GM12878 (cell line): ENCODE data around the gene IGF1R. TPM values are rescaled to one million over a fixed set of nuclear protein-coding genes. Genes with fewer than 3 reads are reported as not detected.

ENCODE experiments used
- ATAC-seq: fragments of 200-7000 bp; cut with Tn5 transposase; 3 replicates; pipeline ENCODE4 v1.9.1; 2020; ENCODE audit warnings: mild to moderate bottlenecking, moderate library complexity
- BruUV-seq: library from RNA; stranded (reverse); fragments of 400-500 nt; replicated peaks from 2 replicates; lab custom pipeline; 2021; lab: Mats Ljungman, UMichigan
- CTCF ChIA-PET: fragments of 300-600 bp; sonication (Branson Sonifier 250); formaldehyde crosslinking; extraction: SDS; loops from one replicate; lab custom pipeline; 2021; ENCODE audit warnings: inconsistent platforms; lab: Yijun Ruan, JAX
- POLR2A ChIA-PET: fragments of 350-600 bp; formaldehyde crosslinking; extraction: SDS; loops from one replicate; lab custom pipeline; 2021; ENCODE audit warnings: inconsistent platforms; lab: Charles Lee
- RAD21 ChIA-PET: fragments of 300-600 bp; sonication (Branson Sonifier 250); formaldehyde crosslinking; loops from one replicate; lab custom pipeline; 2023; ENCODE audit warnings: antibody characterized with exemption; ENCODE audit not compliant: unreplicated experiment; lab: Charles Lee
- SMC1A ChIA-PET: fragments of 300-600 bp; sonication (Branson Sonifier 250); formaldehyde crosslinking; loops from one replicate; lab custom pipeline; 2023; ENCODE audit not compliant: unreplicated experiment, uncharacterized antibody; lab: Charles Lee
- DNase-seq: peaks from one replicate; pipeline ENCODE4 v3.0.0-alpha.2; 2011; ENCODE audit warnings: low read depth, low spot score
- FAIRE-seq: peaks from 3 replicates; lab custom pipeline; 2011; peaks lifted over from hg19 to GRCh38; lab: Jason Lieb, UNC
- H2AFZ ChIP-seq: 2 replicates; pipeline ENCODE4 v1.6.0; 2011; ENCODE audit warnings: low read depth, low read length, control low read depth; ENCODE audit not compliant: control insufficient read depth
- H3K27ac ChIP-seq: 2 replicates; pipeline ENCODE4 v1.5.1; 2011; ENCODE audit warnings: control low read depth; ENCODE audit not compliant: control insufficient read depth, insufficient read depth
- H3K27me3 ChIP-seq, 2 experiments: replicated peaks in 1 of 2; 2 replicates each; pipeline versions ENCODE4 v1.6.0 to v1.6.1; 2011; ENCODE audit warnings: low read length in 1 of 2; ENCODE audit not compliant: control insufficient read depth in 2 of 2, insufficient read depth in 2 of 2
- H3K36me3 ChIP-seq, 2 experiments: 2 replicates each; pipeline ENCODE4 v1.5.1; 2011; ENCODE audit warnings: low read length in 1 of 2; ENCODE audit not compliant: control insufficient read depth in 2 of 2, insufficient read depth in 2 of 2
- H3K4me1 ChIP-seq: 2 replicates; pipeline ENCODE4 v1.6.1; 2011; ENCODE audit warnings: mild to moderate bottlenecking, low read length, moderate library complexity, mixed read lengths; ENCODE audit not compliant: control insufficient read depth, insufficient read depth
- H3K4me2 ChIP-seq: 2 replicates; pipeline ENCODE4 v1.6.0; 2011; ENCODE audit warnings: control low read depth; ENCODE audit not compliant: control insufficient read depth, insufficient read depth
- H3K4me3 ChIP-seq: fragments of 200-600 bp; sonication (generic); 2 replicates; pipeline ENCODE4 v1.5.1; 2016
- H3K79me2 ChIP-seq: 2 replicates; pipeline ENCODE4 v1.6.0; 2011; ENCODE audit warnings: low read length; ENCODE audit not compliant: control insufficient read depth, insufficient read depth
- H3K9ac ChIP-seq: 2 replicates; pipeline ENCODE4 v1.8.0; 2011; ENCODE audit warnings: low read length, control low read depth, mixed read lengths; ENCODE audit not compliant: control insufficient read depth, insufficient read depth
- H3K9me3 ChIP-seq: replicated peaks from 3 replicates; pipeline ENCODE4 v1.5.1; 2011; ENCODE audit warnings: mild to moderate bottlenecking, low read length; ENCODE audit not compliant: control insufficient read depth, insufficient read depth
- H4K20me1 ChIP-seq: 2 replicates; pipeline ENCODE4 v1.6.0; 2011; ENCODE audit not compliant: control insufficient read depth, insufficient read depth
- BCL11A ChIP-seq: IDR thresholded peaks from 2 replicates; pipeline ENCODE4 v1.6.1; 2011; ENCODE audit warnings: low read depth, low read length
- NR2C1 ChIP-seq: fragments of 450-650 bp; IDR thresholded peaks from 2 replicates; pipeline ENCODE4 v1.6.1; 2017; ENCODE audit warnings: antibody characterized with exemption, mild to moderate bottlenecking, moderate library complexity
- PAX5 ChIP-seq: IDR thresholded peaks from 2 replicates; pipeline ENCODE4 v1.6.1; 2011; ENCODE audit warnings: low read depth, low read length, borderline replicate concordance
- RFX5 ChIP-seq: IDR thresholded peaks from 2 replicates; pipeline ENCODE4 v1.6.1; 2011; ENCODE audit warnings: low read depth, low read length, improper control_type of control experiment
- WGBS: methylation state at CpG from one replicate; pipeline ENCODE4 v1.1.6; 2016; ENCODE audit warnings: low lambda C conversion rate; ENCODE audit not compliant: insufficient replicate concordance, insufficient coverage; ENCODE audit errors: missing lambda C conversion rate; 5-methylcytosine and 5-hydroxymethylcytosine counted together
- in situ Hi-C: fragments of 300-500 bp; cut with MboI; formaldehyde crosslinking; loops from 9 replicates; pipeline ENCODE4 v1.14.3; 2018; ENCODE audit warnings: mixed read lengths
- intact Hi-C: fragments of 100-400 bp; cut with micrococcal nuclease; formaldehyde crosslinking; loops from one replicate; pipeline ENCODE4 v1.14.2; 2022; ENCODE audit not compliant: unreplicated experiment
- polyA plus RNA-seq, 11 experiments: library from polyadenylated mRNA; depleted of rRNA in 4 of 11; unstranded in 6 of 11; stranded (reverse) in 5 of 11; fragments of >200 nt; fragmentation: Nextera tagmentation in 4 of 11; fragmentation: Illumina TruSeq in 1 of 11; extraction: Ambion mirVana in 4 of 11; extraction: Trizol in 1 of 11; gene quantifications; 1 replicate in 1 of 11; 2 replicates in 10 of 11; pipeline versions ENCODE4 v1.2.1 to v1.2.3, GENCODE V29; 2011 to 2016; ENCODE audit warnings: inconsistent platforms in 2 of 11, missing spikeins in 2 of 11, low read depth in 1 of 11
- total RNA-seq, 4 experiments: library from RNA; depleted of rRNA in 3 of 4; stranded (reverse); fragments of >200 nt in 3 of 4; fragmentation: Illumina TruSeq in 1 of 4; extraction: Trizol in 1 of 4; gene quantifications; 2 replicates each; pipeline versions ENCODE4 v1.2.1 to v1.2.3, GENCODE V29; 2013 to 2021

The IGF1R gene
- total and polyA plus RNA-seq, 10 of the 15 experiments (the other 5 are each of a cell fraction or from before 2014, with no cell fraction given): 0.03 to 2.7 (median 0.66) TPM

DNA sequence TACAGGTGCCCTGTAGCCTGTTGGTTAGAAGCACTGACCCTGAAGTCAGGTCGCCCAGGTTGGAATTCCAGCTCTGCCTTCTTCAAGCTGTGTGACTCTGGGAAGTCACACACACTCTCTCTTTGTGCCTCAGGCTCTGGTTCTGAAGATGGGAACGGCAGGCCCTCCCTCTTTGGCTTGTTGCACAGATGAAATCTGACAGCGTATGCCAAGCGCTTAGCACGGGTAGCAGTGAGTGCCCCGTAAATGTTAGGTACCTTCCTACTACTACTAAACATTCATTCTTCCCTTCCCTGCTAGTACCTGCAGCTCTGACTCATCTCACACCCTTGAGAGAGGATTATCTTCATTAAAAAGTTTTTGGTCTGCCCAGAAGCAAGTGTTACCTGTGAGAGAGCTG is 220.2 kb downstream of the IGF1R start:
- TF ChIP-seq BCL11A (no peak), PAX5 (no peak), NR2C1 (no peak)
- TF ChIP-seq, all 136 proteins: peak for 0
- 52% methylated on average over 6 of the region's 6 CpGs for WGBS
- H3K4me1 ChIP-seq: no peaks in the 10 kb centered on the region
- ATAC-seq (no peak), DNase-seq (no peak), FAIRE-seq (no peak)
- no peaks in the 10 kb centered on the region for H4K20me1 ChIP-seq
- ChIA-PET CTCF (no interaction called here), RAD21 (no interaction called here), POLR2A (no interaction called here), SMC1A (interaction anchor here (0.6 to 1.3 kb wide), 3 partner anchors 19 to 252 kb away, joined by 3 read pairs; no protein-coding TSS in a partner anchor)
- H3K27ac ChIP-seq: no peak overlapping the region
- H3K79me2 ChIP-seq: no peaks in the 10 kb centered on the region
- no peak overlapping the region for H3K9ac ChIP-seq
- no peak overlapping the region for H3K4me2 ChIP-seq
- in situ Hi-C loops: no loop called here
- no TSS peak for BruUV-seq
- no peak overlapping the region for H3K4me3 ChIP-seq
- intact Hi-C loops: no loop called here
- no peaks in the 10 kb centered on the region for H3K36me3 ChIP-seq
- H3K9me3 ChIP-seq: no peaks in the 10 kb centered on the region
- H2AFZ ChIP-seq: no peak overlapping the region
- H3K27me3 ChIP-seq: no peaks in the 10 kb centered on the region

DNA sequence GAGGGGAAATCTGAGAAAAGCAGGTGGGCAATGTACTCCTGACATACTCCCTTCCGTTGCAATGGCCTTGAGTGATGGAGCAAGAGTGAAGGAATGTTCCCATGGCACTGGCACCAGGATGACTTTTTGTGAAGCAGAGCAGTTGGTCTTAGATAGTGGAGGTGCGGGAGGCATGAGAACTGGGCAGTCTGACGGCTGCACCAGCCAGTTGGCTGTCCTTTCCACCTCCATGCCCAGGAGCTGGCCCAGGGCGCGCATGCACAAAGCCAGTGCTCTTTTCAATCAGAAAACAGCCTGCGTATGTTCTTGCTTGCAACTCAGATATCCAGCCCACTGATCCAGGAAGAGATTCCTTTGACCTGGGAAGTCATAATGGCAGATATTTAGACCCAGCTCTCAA is 222.4 kb downstream of the IGF1R start:
- FAIRE-seq (no peak), DNase-seq (no peak), ATAC-seq (no peak)
- Histone ChIP-seq H3K4me2 (no peak overlapping the region), H2AFZ (no peak overlapping the region), H3K27ac (no peak overlapping the region), H4K20me1 (no peaks in the 10 kb centered on the region), H3K4me3 (no peak overlapping the region), H3K9me3 (no peaks in the 10 kb centered on the region), H3K4me1 (peaks cover 5% of the 10 kb centered on the region; the same call in 1 of the 2 replicates), H3K79me2 (no peaks in the 10 kb centered on the region), H3K9ac (no peak overlapping the region), H3K36me3 (no peaks in the 10 kb centered on the region), H3K27me3 (no peaks in the 10 kb centered on the region)
- 75% methylated on average over 6 of the region's 6 CpGs for WGBS
- TF ChIP-seq RFX5: no peak
- BruUV-seq: no TSS peak
- RAD21 ChIA-PET: no interaction called here
- POLR2A ChIA-PET: no interaction called here
- in situ Hi-C loops: no loop called here
- intact Hi-C loops: no loop called here
- CTCF ChIA-PET: interaction anchor here (1.0 to 5.4 kb wide), 3 partner anchors 8 to 14 kb away, joined by 3 to 26 read pairs (median 6); no protein-coding TSS in a partner anchor
- SMC1A ChIA-PET: interaction anchor here (2.2 kb wide), 1 partner anchor 11 kb away, joined by 6 read pairs; no protein-coding TSS in a partner anchor
